ENCODE data around the gene GTF2E1.

DNA sequence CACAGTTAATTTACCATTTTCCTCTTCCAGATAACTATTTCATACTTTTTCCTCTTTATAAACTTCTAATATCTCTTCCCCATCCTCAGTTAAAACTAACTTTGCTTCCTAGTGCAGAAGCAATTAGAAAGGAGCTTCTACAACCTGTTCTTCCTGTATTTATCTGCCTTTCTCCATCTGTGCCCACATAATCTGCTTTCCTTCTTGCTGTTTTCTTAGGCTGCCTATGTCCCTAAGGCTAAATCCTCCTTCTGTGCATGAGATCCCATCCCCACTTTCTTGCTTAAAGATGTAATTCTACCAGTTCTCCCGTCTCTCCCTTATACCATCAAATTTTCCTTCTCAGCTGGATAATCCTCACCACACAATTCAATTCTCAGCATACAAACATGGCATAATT lies 32.2 kb upstream of the GTF2E1 start:
- TF ChIP-seq, protein P1, sequence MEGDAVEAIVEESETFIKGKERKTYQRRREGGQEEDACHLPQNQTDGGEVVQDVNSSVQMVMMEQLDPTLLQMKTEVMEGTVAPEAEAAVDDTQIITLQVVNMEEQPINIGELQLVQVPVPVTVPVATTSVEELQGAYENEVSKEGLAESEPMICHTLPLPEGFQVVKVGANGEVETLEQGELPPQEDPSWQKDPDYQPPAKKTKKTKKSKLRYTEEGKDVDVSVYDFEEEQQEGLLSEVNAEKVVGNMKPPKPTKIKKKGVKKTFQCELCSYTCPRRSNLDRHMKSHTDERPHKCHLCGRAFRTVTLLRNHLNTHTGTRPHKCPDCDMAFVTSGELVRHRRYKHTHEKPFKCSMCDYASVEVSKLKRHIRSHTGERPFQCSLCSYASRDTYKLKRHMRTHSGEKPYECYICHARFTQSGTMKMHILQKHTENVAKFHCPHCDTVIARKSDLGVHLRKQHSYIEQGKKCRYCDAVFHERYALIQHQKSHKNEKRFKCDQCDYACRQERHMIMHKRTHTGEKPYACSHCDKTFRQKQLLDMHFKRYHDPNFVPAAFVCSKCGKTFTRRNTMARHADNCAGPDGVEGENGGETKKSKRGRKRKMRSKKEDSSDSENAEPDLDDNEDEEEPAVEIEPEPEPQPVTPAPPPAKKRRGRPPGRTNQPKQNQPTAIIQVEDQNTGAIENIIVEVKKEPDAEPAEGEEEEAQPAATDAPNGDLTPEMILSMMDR (IDR thresholded peaks at IDR 0.05) = no peak
- TF ChIP-seq, protein P2, sequence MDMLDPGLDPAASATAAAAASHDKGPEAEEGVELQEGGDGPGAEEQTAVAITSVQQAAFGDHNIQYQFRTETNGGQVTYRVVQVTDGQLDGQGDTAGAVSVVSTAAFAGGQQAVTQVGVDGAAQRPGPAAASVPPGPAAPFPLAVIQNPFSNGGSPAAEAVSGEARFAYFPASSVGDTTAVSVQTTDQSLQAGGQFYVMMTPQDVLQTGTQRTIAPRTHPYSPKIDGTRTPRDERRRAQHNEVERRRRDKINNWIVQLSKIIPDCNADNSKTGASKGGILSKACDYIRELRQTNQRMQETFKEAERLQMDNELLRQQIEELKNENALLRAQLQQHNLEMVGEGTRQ (CRISPR knock-in tag; IDR thresholded peaks at IDR 0.05) = no peak
- TF ChIP-seq, protein P3, sequence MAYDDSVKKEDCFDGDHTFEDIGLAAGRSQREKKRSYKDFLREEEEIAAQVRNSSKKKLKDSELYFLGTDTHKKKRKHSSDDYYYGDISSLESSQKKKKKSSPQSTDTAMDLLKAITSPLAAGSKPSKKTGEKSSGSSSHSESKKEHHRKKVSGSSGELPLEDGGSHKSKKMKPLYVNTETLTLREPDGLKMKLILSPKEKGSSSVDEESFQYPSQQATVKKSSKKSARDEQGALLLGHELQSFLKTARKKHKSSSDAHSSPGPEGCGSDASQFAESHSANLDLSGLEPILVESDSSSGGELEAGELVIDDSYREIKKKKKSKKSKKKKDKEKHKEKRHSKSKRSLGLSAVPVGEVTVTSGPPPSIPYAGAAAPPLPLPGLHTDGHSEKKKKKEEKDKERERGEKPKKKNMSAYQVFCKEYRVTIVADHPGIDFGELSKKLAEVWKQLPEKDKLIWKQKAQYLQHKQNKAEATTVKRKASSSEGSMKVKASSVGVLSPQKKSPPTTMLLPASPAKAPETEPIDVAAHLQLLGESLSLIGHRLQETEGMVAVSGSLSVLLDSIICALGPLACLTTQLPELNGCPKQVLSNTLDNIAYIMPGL (CRISPR knock-in tag; IDR thresholded peaks at IDR 0.05) = no peak
- TF ChIP-seq ZNF232 (CRISPR knock-in tag; IDR thresholded peaks at IDR 0.05) (no peak), RELA (CRISPR knock-in tag; IDR thresholded peaks at IDR 0.05; ENCODE audit: borderline replicate concordance) (no peak), ESRRA (CRISPR knock-in tag; IDR thresholded peaks at IDR 0.05; ENCODE audit: borderline replicate concordance) (no peak), ZBTB21 (CRISPR knock-in tag; IDR thresholded peaks at IDR 0.05; ENCODE audit: borderline replicate concordance) (no peak), ETV6 (CRISPR knock-in tag; IDR thresholded peaks at IDR 0.05) (no peak)
- TF ChIP-seq, protein P4, sequence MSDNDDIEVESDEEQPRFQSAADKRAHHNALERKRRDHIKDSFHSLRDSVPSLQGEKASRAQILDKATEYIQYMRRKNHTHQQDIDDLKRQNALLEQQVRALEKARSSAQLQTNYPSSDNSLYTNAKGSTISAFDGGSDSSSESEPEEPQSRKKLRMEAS (CRISPR knock-in tag; IDR thresholded peaks at IDR 0.05) = no peak
- TF ChIP-seq, protein P5, sequence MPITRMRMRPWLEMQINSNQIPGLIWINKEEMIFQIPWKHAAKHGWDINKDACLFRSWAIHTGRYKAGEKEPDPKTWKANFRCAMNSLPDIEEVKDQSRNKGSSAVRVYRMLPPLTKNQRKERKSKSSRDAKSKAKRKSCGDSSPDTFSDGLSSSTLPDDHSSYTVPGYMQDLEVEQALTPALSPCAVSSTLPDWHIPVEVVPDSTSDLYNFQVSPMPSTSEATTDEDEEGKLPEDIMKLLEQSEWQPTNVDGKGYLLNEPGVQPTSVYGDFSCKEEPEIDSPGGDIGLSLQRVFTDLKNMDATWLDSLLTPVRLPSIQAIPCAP (CRISPR knock-in tag; IDR thresholded peaks at IDR 0.05) = no peak
- TF ChIP-seq, protein P6, sequence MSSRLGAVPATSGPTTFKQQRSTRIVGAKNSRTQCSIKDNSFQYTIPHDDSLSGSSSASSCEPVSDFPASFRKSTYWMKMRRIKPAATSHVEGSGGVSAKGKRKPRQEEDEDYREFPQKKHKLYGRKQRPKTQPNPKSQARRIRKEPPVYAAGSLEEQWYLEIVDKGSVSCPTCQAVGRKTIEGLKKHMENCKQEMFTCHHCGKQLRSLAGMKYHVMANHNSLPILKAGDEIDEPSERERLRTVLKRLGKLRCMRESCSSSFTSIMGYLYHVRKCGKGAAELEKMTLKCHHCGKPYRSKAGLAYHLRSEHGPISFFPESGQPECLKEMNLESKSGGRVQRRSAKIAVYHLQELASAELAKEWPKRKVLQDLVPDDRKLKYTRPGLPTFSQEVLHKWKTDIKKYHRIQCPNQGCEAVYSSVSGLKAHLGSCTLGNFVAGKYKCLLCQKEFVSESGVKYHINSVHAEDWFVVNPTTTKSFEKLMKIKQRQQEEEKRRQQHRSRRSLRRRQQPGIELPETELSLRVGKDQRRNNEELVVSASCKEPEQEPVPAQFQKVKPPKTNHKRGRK (CRISPR knock-in tag; IDR thresholded peaks at IDR 0.05; ENCODE audit: borderline replicate concordance) = no peak
- TF ChIP-seq, protein P7, sequence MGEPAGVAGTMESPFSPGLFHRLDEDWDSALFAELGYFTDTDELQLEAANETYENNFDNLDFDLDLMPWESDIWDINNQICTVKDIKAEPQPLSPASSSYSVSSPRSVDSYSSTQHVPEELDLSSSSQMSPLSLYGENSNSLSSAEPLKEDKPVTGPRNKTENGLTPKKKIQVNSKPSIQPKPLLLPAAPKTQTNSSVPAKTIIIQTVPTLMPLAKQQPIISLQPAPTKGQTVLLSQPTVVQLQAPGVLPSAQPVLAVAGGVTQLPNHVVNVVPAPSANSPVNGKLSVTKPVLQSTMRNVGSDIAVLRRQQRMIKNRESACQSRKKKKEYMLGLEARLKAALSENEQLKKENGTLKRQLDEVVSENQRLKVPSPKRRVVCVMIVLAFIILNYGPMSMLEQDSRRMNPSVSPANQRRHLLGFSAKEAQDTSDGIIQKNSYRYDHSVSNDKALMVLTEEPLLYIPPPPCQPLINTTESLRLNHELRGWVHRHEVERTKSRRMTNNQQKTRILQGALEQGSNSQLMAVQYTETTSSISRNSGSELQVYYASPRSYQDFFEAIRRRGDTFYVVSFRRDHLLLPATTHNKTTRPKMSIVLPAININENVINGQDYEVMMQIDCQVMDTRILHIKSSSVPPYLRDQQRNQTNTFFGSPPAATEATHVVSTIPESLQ (CRISPR knock-in tag; IDR thresholded peaks at IDR 0.05) = no peak

All from WTC11 (cell line).